SK-N-MC (cell line): ENCODE measurements around the gene ZSCAN18.

Source experiments
- DNase-seq: peaks from one replicate; pipeline ENCODE4 v3.0.0-alpha.2; 2011; ENCODE audit warnings: low read depth, low spot score
- H3K27ac ChIP-seq: fragments of 200-600 bp; sonication (generic); 2 replicates; pipeline ENCODE4 v1.5.1; 2016; ENCODE audit warnings: mixed run types
- H3K36me3 ChIP-seq: fragments of 200-600 bp; sonication (generic); 2 replicates; pipeline ENCODE4 v1.6.1; 2017; ENCODE audit warnings: antibody characterized with exemption, low read length, mixed read lengths; ENCODE audit not compliant: insufficient read depth
- H3K4me3 ChIP-seq: fragments of 200-600 bp; sonication (generic); 2 replicates; pipeline ENCODE4 v1.5.1; 2016
- H3K9ac ChIP-seq: fragments of 200-600 bp; sonication (generic); 2 replicates; pipeline ENCODE4 v1.8.0; 2017; ENCODE audit warnings: mixed run types, mixed read lengths; ENCODE audit not compliant: insufficient read length
- H3K9me3 ChIP-seq: fragments of 200-600 bp; sonication (generic); 2 replicates; pipeline ENCODE4 v1.6.1; 2017; ENCODE audit warnings: low read depth, mild to moderate bottlenecking, antibody characterized with exemption, low read length, moderate library complexity, mixed read lengths
- EZH2 ChIP-seq: fragments of 200-600 bp; sonication (generic); IDR thresholded peaks from one replicate; pipeline ENCODE4 v1.6.1; 2017; ENCODE audit warnings: antibody characterized with exemption
- FOXP2 ChIP-seq: optimal IDR thresholded peaks from 2 replicates; pipeline ENCODE3; 2011; ENCODE audit warnings: mild to moderate bottlenecking, moderate library complexity; ENCODE audit not compliant: insufficient read depth; ENCODE audit errors: extremely low read length, control extremely low read depth
- POLR2AphosphoS5 ChIP-seq: IDR thresholded peaks from 2 replicates; pipeline ENCODE4 v1.6.1; 2012; ENCODE audit warnings: mild to moderate bottlenecking, low read depth, low read length, borderline replicate concordance

Gene ZSCAN18

GRCh38 chr19:58089846-58090245, 8.2 kb downstream of the ZSCAN18 start:
- Histone ChIP-seq H3K4me3 (no peak overlapping the region), H3K9me3 (no peaks in the 10 kb centered on the region), H3K36me3 (no peaks in the 10 kb centered on the region), H3K9ac (no peak overlapping the region), H3K27ac (no peak overlapping the region)
- DNase-seq, result no peak
- TF ChIP-seq POLR2AphosphoS5 (no peak), EZH2 (no peak), FOXP2 (no peak)

GRCh38 chr19:58088521-58089052, 9.4 kb downstream of the ZSCAN18 start:
- H3K36me3 ChIP-seq, result no peaks in the 10 kb centered on the region
- TF ChIP-seq EZH2 (no peak), POLR2AphosphoS5 (no peak), FOXP2 (no peak)
- DNase-seq, result no peak
- no peak overlapping the region for H3K27ac ChIP-seq
- H3K9ac ChIP-seq, result no peak overlapping the region
- H3K9me3 ChIP-seq, result no peaks in the 10 kb centered on the region
- no peak overlapping the region for H3K4me3 ChIP-seq

- Histone ChIP-seq H3K4me3 (no peak overlapping the region), H3K36me3 (no peaks in the 10 kb centered on the region), H3K9ac (no peak overlapping the region), H3K9me3 (no peaks in the 10 kb centered on the region), H3K27ac (no peak overlapping the region)
- no peak for DNase-seq
- TF ChIP-seq EZH2 (no peak), POLR2AphosphoS5 (no peak), FOXP2 (no peak)
These were observed 11.0 kb downstream of the ZSCAN18 start for GRCh38 chr19:58086825-58087710.

- TF ChIP-seq FOXP2 (no peak), POLR2AphosphoS5 (no peak), EZH2 (no peak)
- no peak overlapping the region for H3K4me3 ChIP-seq
- no peaks in the 10 kb centered on the region for H3K36me3 ChIP-seq
- DNase-seq, result no peak
- H3K9me3 ChIP-seq, result no peaks in the 10 kb centered on the region
- H3K27ac ChIP-seq, result no peak overlapping the region
- H3K9ac ChIP-seq, result no peak overlapping the region
These were observed 12.6 kb downstream of the ZSCAN18 start for GRCh38 chr19:58085348-58085875.

GRCh38 chr19:58084596-58085347, 13.3 kb downstream of the ZSCAN18 start:
- H3K36me3 ChIP-seq, result no peaks in the 10 kb centered on the region
- no peaks in the 10 kb centered on the region for H3K9me3 ChIP-seq
- no peak for DNase-seq
- H3K4me3 ChIP-seq, result no peak overlapping the region
- no peak overlapping the region for H3K9ac ChIP-seq
- H3K27ac ChIP-seq, result no peak overlapping the region
- TF ChIP-seq FOXP2, result no peak
- no peak for TF ChIP-seq POLR2AphosphoS5
- TF ChIP-seq EZH2, result no peak

- no peak for TF ChIP-seq FOXP2
- no peak for TF ChIP-seq EZH2
- no peak for TF ChIP-seq POLR2AphosphoS5
- no peak overlapping the region for H3K27ac ChIP-seq
- H3K9me3 ChIP-seq, result no peaks in the 10 kb centered on the region
- H3K9ac ChIP-seq, result no peak overlapping the region
- H3K36me3 ChIP-seq, result no peaks in the 10 kb centered on the region
- H3K4me3 ChIP-seq, result no peak overlapping the region
- no peak for DNase-seq
These were observed 15.0 kb downstream of the ZSCAN18 start for GRCh38 chr19:58083021-58083420.

GRCh38 chr19:58079792-58080191, 18.2 kb downstream of the ZSCAN18 start:
- no peak for TF ChIP-seq POLR2AphosphoS5
- no peak for TF ChIP-seq EZH2
- no peak for TF ChIP-seq FOXP2
- Histone ChIP-seq H3K4me3 (no peak overlapping the region), H3K36me3 (no peaks in the 10 kb centered on the region)

More at GRCh38 chr19:58079792-58080191, 18.2 kb downstream of the ZSCAN18 start:
- Histone ChIP-seq H3K27ac (no peak overlapping the region), H3K9me3 (no peaks in the 10 kb centered on the region), H3K9ac (no peak overlapping the region)
- DNase-seq, result no peak
